A549 (cell line): ENCODE results near the gene EFNA3. TPM values are rescaled to one million over a fixed set of nuclear protein-coding genes. Genes with fewer than 3 reads are reported as not detected.
A peak's percentile ranks its signal among the peaks of the same experiment; 100 is the strongest.

Experiments
- ATAC-seq, 2 experiments: fragments of 200-7000 bp in 1 of 2; fragments of >200 bp in 1 of 2; cut with Nextera tagmentation in 1 of 2; cut with Tn5 transposase in 1 of 2; 3 replicates each; pipeline versions ENCODE4 v1.8.0 to v1.9.1; 2018 to 2020; ENCODE audit warnings: mild to moderate bottlenecking in 1 of 2, moderate library complexity in 1 of 2
- CTCF ChIA-PET: fragments of 300-600 bp; sonication (Branson Sonifier 250); formaldehyde crosslinking; extraction: SDS; loops from one replicate; lab custom pipeline; 2021; ENCODE audit warnings: antibody characterized with exemption, inconsistent platforms; lab: Yijun Ruan, JAX
- POLR2A ChIA-PET: fragments of 350-600 bp; formaldehyde crosslinking; extraction: SDS; loops from one replicate; lab custom pipeline; 2021; ENCODE audit warnings: antibody characterized with exemption, inconsistent platforms; lab: Yijun Ruan, JAX
- DNase-seq, 2 experiments: peaks; one replicate each; pipeline versions ENCODE4 v3.0.0 to v3.0.0-alpha.2; 2011 to 2016; ENCODE audit warnings: low read depth in 1 of 2, low spot score in 1 of 2
- FAIRE-seq: peaks from 2 replicates; lab custom pipeline; 2011; peaks lifted over from hg19 to GRCh38; lab: Jason Lieb, UNC
- H3K27ac ChIP-seq, 2 experiments: fragments of >200 bp; sonication (Bioruptor Twin); formaldehyde crosslinking; 3 replicates each; pipeline ENCODE4 v1.5.1; 2016 to 2017
- H3K4me1 ChIP-seq: fragments of >200 bp; sonication (Bioruptor Twin); formaldehyde crosslinking; 3 replicates; pipeline ENCODE4 v1.6.1; 2016
- H3K4me2 ChIP-seq: fragments of >200 bp; sonication (Bioruptor Twin); formaldehyde crosslinking; 3 replicates; pipeline ENCODE4 v1.6.1; 2016
- H3K4me3 ChIP-seq: fragments of >200 bp; sonication (Bioruptor Twin); formaldehyde crosslinking; 3 replicates; pipeline ENCODE4 v1.5.1; 2016
- H3K9me3 ChIP-seq: fragments of >200 bp; sonication (Bioruptor Twin); formaldehyde crosslinking; 3 replicates; pipeline ENCODE4 v1.6.1; 2016
- BHLHE40 ChIP-seq: IDR thresholded peaks from 2 replicates; pipeline ENCODE4 v1.6.1; 2012; ENCODE audit warnings: low read depth, low read length, inconsistent platforms
- CBX2 ChIP-seq: fragments of 200-600 bp; sonication (generic); IDR thresholded peaks from 2 replicates; pipeline ENCODE4 v1.6.1; 2016; ENCODE audit warnings: low read depth, mild to moderate bottlenecking, borderline replicate concordance
- E2F6 ChIP-seq: IDR thresholded peaks from 2 replicates; pipeline ENCODE4 v1.6.1; 2012; ENCODE audit warnings: low read depth, borderline replicate concordance
- EHMT2 ChIP-seq: fragments of 200-600 bp; sonication (generic); IDR thresholded peaks from 2 replicates; pipeline ENCODE4 v1.6.1; 2016; ENCODE audit warnings: antibody characterized with exemption, low read depth, mild to moderate bottlenecking, moderate library complexity
- ELK1 ChIP-seq: fragments of 150-350 bp; IDR thresholded peaks from 2 replicates; pipeline ENCODE4 v1.6.1; 2014; ENCODE audit warnings: low read depth, mild to moderate bottlenecking, low read length
- ESRRA ChIP-seq: fragments of 150-350 bp; IDR thresholded peaks from 2 replicates; pipeline ENCODE4 v1.6.1; 2014; ENCODE audit warnings: mild to moderate bottlenecking, low read length, borderline replicate concordance
- FOSL2 ChIP-seq, 2 experiments: fragments of 450-650 bp in 1 of 2; fragments of >200 bp in 1 of 2; sonication (Bioruptor Twin) in 1 of 2; formaldehyde crosslinking; IDR thresholded peaks; 2 replicates each; pipeline versions ENCODE4 v1.5.0 to v1.6.1; 2016 to 2020; ENCODE audit warnings: mild to moderate bottlenecking in 1 of 2, moderate library complexity in 1 of 2
- GATA3 ChIP-seq: IDR thresholded peaks from 2 replicates; pipeline ENCODE4 v1.6.1; 2012; ENCODE audit warnings: borderline replicate concordance
- HDAC2 ChIP-seq: fragments of 200-600 bp; sonication (generic); IDR thresholded peaks from 2 replicates; pipeline ENCODE4 v1.6.1; 2016
- HEYL ChIP-seq: fragments of 250-450 bp; sonication (Bioruptor Pico); IDR thresholded peaks from 2 replicates; pipeline ENCODE4 v1.8.0; 2021; ENCODE audit warnings: mild to moderate bottlenecking, moderate library complexity
- HOXA7 ChIP-seq: fragments of 250-450 bp; sonication (Bioruptor Pico); IDR thresholded peaks from 2 replicates; pipeline ENCODE4 v1.5.0; 2020; ENCODE audit warnings: mild to moderate bottlenecking, moderate library complexity
- HOXB5 ChIP-seq: fragments of 250-450 bp; sonication (Bioruptor Pico); IDR thresholded peaks from 2 replicates; pipeline ENCODE4 v1.5.0; 2020; ENCODE audit warnings: mild to moderate bottlenecking, moderate library complexity
- MAX ChIP-seq: IDR thresholded peaks from 2 replicates; pipeline ENCODE4 v1.6.1; 2012
- NFE2L2 ChIP-seq: fragments of 150-350 bp; conservative IDR thresholded peaks from 2 replicates; pipeline ENCODE4 v1.6.1; 2014; ENCODE audit warnings: low read length
- NPAS2 ChIP-seq: fragments of 250-450 bp; sonication (Bioruptor Pico); IDR thresholded peaks from 2 replicates; pipeline ENCODE4 v1.8.0; 2022; ENCODE audit warnings: mild to moderate bottlenecking, moderate library complexity, borderline replicate concordance
- PHF8 ChIP-seq: fragments of 200-600 bp; sonication (generic); IDR thresholded peaks from 2 replicates; pipeline ENCODE4 v1.6.1; 2016; ENCODE audit warnings: low read depth, mild to moderate bottlenecking, antibody characterized with exemption, moderate library complexity, borderline replicate concordance
- POLR2A ChIP-seq: IDR thresholded peaks from 2 replicates; pipeline ENCODE4 v1.6.1; 2012; ENCODE audit warnings: mild to moderate bottlenecking, low read length
- POLR2AphosphoS2 ChIP-seq: conservative IDR thresholded peaks from 2 replicates; pipeline ENCODE4 v1.6.1; 2012; ENCODE audit warnings: low read length, improper control_type of control experiment, inconsistent platforms
- RARB ChIP-seq: fragments of 250-450 bp; sonication (Bioruptor Pico); IDR thresholded peaks from 2 replicates; pipeline ENCODE4 v1.8.0; 2021; ENCODE audit warnings: mild to moderate bottlenecking, moderate library complexity
- REST ChIP-seq: fragments of 200-600 bp; sonication (generic); IDR thresholded peaks from 2 replicates; pipeline ENCODE4 v1.6.1; 2016; ENCODE audit warnings: antibody characterized with exemption, mild to moderate bottlenecking, moderate library complexity
- SREBF2 ChIP-seq: fragments of 450-650 bp; IDR thresholded peaks from 2 replicates; pipeline ENCODE4 v1.6.1; 2014; ENCODE audit warnings: mild to moderate bottlenecking, moderate library complexity
- ZNF302 ChIP-seq: fragments of 250-450 bp; sonication (Bioruptor Pico); IDR thresholded peaks from 2 replicates; pipeline ENCODE4 v1.9.0; 2021; ENCODE audit warnings: inconsistent platforms, mild to moderate bottlenecking, moderate library complexity
- WGBS: methylation state at CpG from one replicate; pipeline ENCODE4 v1.1.6; 2017; ENCODE audit errors: missing lambda C conversion rate; 5-methylcytosine and 5-hydroxymethylcytosine counted together
- polyA plus RNA-seq, 4 experiments: library from polyadenylated mRNA; depleted of rRNA in 3 of 4; stranded (reverse); fragments of >200 nt; fragmentation: RNase III in 1 of 4; extraction: RNeasy Plus Mini Kit Qiagen cat#74134 plus additional on column Dnase treatment in 1 of 4; gene quantifications; 2 replicates in 3 of 4; 3 replicates in 1 of 4; pipeline ENCODE4 v1.2.3, GENCODE V29; 2011 to 2017

Gene EFNA3
- polyA plus RNA-seq, 2 of the 4 experiments (the other 2 are of a cell fraction): 1.9 to 2.7 TPM

GRCh38 chr1:155113450-155113980 lies 34.9 kb downstream of the EFNA3 start:
- FAIRE-seq (no peak), ATAC-seq (no peak), DNase-seq (no peak)
- no peak overlapping the region for H3K4me2 ChIP-seq
- POLR2A ChIA-PET: no interaction called here
- CTCF ChIA-PET: interaction anchor here (1.5 to 5.0 kb wide), 4 partner anchors 8 to 28 kb away, joined by 3 to 39 read pairs (median 12); no protein-coding TSS in a partner anchor
- no peak overlapping the region for H3K4me3 ChIP-seq
- no peaks in the 10 kb centered on the region for H3K9me3 ChIP-seq
- whole genome bisulfite sequencing: 55% methylated on average over 5 of the region's 5 CpGs
- TF ChIP-seq POLR2AphosphoS2 (no peak), NPAS2 (CRISPR knock-in tag) (no peak), HOXA7 (CRISPR knock-in tag) (no peak), PHF8 (no peak), MAX (no peak), HDAC2 (no peak), CBX2 (no peak), RARB (no peak), NFE2L2 (no peak), ELK1 (no peak), POLR2A (no peak), HEYL (CRISPR knock-in tag) (no peak), E2F6 (no peak), BHLHE40 (no peak), EHMT2 (no peak), SREBF2 (no peak), GATA3 (no peak)
- H3K27ac ChIP-seq: no peak overlapping the region
- H3K4me1 ChIP-seq: no peaks in the 10 kb centered on the region

GRCh38 chr1:155116113-155116764 lies 37.6 kb downstream of the EFNA3 start:
- Histone ChIP-seq H3K4me1 (no peaks in the 10 kb centered on the region), H3K4me3 (no peak overlapping the region), H3K9me3 (no peaks in the 10 kb centered on the region), H3K27ac (peak overlapping the region in 1 of 2 experiments; percentile 48; a peak in 2 of 6 replicates), H3K4me2 (no peak overlapping the region)
- FAIRE-seq: no peak
- POLR2A ChIA-PET: no interaction called here
- 54% methylated on average over 5 of the region's 5 CpGs for WGBS
- no peak for TF ChIP-seq CBX2
- TF ChIP-seq REST: no peak
- no peak for TF ChIP-seq HOXB5 (CRISPR knock-in tag)
- no peak for TF ChIP-seq FOSL2 (IDR thresholded peaks at IDR 0.05)
- no peak for TF ChIP-seq FOSL2 (CRISPR knock-in tag; IDR thresholded peaks at IDR 0.05)
- no peak for TF ChIP-seq ZNF302 (CRISPR knock-in tag)
- no peak for TF ChIP-seq ESRRA
- TF ChIP-seq MAX: no peak
- no peak for DNase-seq
- ATAC-seq: no peak
- CTCF ChIA-PET: interaction anchor here (0.7 to 5.0 kb wide), 13 partner anchors 10 to 65 kb away, joined by 3 to 39 read pairs (median 5); partner anchors contain the start of genes ADAM15, EFNA1 and KRTCAP2
